K562 (cell line): ENCODE data around the gene CUL9. TPM values are rescaled to one million over a fixed set of nuclear protein-coding genes. Genes with fewer than 3 reads are reported as not detected.

ENCODE experiments used
- ARID1B ChIP-seq: fragments of 450-650 bp; IDR thresholded peaks from 2 replicates; pipeline ENCODE4 v1.6.1; 2016; ENCODE audit warnings: antibody characterized with exemption, mild to moderate bottlenecking, inconsistent platforms
- ATF1 ChIP-seq, 2 experiments: fragments of 450-650 bp in 1 of 2; IDR thresholded peaks; 2 replicates each; pipeline ENCODE4 v1.6.1; 2016; ENCODE audit warnings: missing compliant biosample characterization in 1 of 2, missing genetic modification characterization in 1 of 2
- BCOR ChIP-seq: fragments of 450-650 bp; IDR thresholded peaks from 2 replicates; pipeline ENCODE4 v1.6.1; 2016
- CBX1 ChIP-seq: sonication (generic); IDR thresholded peaks from 2 replicates; pipeline ENCODE4 v1.6.1; 2016; ENCODE audit warnings: antibody characterized with exemption, low read depth, mild to moderate bottlenecking
- CREB3L1 ChIP-seq: fragments of 450-650 bp; IDR thresholded peaks from 2 replicates; pipeline ENCODE4 v1.6.1; 2014; ENCODE audit warnings: low read depth, mild to moderate bottlenecking, moderate library complexity, borderline replicate concordance
- DDX20 ChIP-seq: fragments of 450-650 bp; IDR thresholded peaks from 2 replicates; pipeline ENCODE4 v1.6.1; 2016; ENCODE audit warnings: missing genetic modification characterization, low read depth, mild to moderate bottlenecking, missing compliant biosample characterization, moderate library complexity
- FIP1L1 ChIP-seq: fragments of 200-400 bp; formaldehyde crosslinking; IDR thresholded peaks from 2 replicates; pipeline ENCODE4 v1.6.1; 2018; ENCODE audit warnings: mild to moderate bottlenecking, low read depth, low read length; ENCODE audit not compliant: poor library complexity, severe bottlenecking
- GTF2A2 ChIP-seq: IDR thresholded peaks from 2 replicates; pipeline ENCODE4 v1.6.1; 2016; ENCODE audit warnings: mild to moderate bottlenecking, missing genetic modification characterization, missing compliant biosample characterization
- L3MBTL2 ChIP-seq: fragments of 450-650 bp; IDR thresholded peaks from 2 replicates; pipeline ENCODE4 v1.6.1; 2016; ENCODE audit warnings: mild to moderate bottlenecking, moderate library complexity
- MAFG ChIP-seq: fragments of 450-650 bp; conservative IDR thresholded peaks from 2 replicates; pipeline ENCODE4 v1.6.1; 2016; ENCODE audit warnings: missing genetic modification characterization, missing compliant biosample characterization
- NKRF ChIP-seq: fragments of 450-650 bp; IDR thresholded peaks from 2 replicates; pipeline ENCODE4 v1.6.1; 2016; ENCODE audit warnings: borderline replicate concordance
- SOX6 ChIP-seq: fragments of 450-650 bp; IDR thresholded peaks from 2 replicates; pipeline ENCODE4 v1.6.1; 2014; ENCODE audit warnings: mild to moderate bottlenecking
- SREBF2 ChIP-seq: sonication (generic); formaldehyde crosslinking; IDR thresholded peaks from 2 replicates; pipeline ENCODE4 v1.4.0; 2020; ENCODE audit warnings: mild to moderate bottlenecking, missing genetic modification reagents
- TGIF2 ChIP-seq: sonication (generic); formaldehyde crosslinking; IDR thresholded peaks from 2 replicates; pipeline ENCODE4 v1.8.1; 2022; ENCODE audit warnings: mild to moderate bottlenecking, missing genetic modification reagents, moderate library complexity
- THAP7 ChIP-seq: fragments of 250-450 bp; sonication (Bioruptor Pico); IDR thresholded peaks from 2 replicates; pipeline ENCODE4 v1.5.0; 2021
- THRB ChIP-seq: fragments of 450-650 bp; formaldehyde crosslinking; conservative IDR thresholded peaks from 2 replicates; pipeline ENCODE4 v1.4.0; 2022; ENCODE audit warnings: mild to moderate bottlenecking, missing genetic modification characterization
- ZBTB1 ChIP-seq: sonication (generic); formaldehyde crosslinking; IDR thresholded peaks from 2 replicates; pipeline ENCODE4 v1.8.1; 2023; ENCODE audit warnings: missing genetic modification reagents, low read depth, mild to moderate bottlenecking, borderline replicate concordance
- ZC3H11A ChIP-seq: IDR thresholded peaks from 2 replicates; pipeline ENCODE4 v1.6.1; 2012; ENCODE audit warnings: low read depth, low read length, improper control_type of control experiment
- ZNF12 ChIP-seq: sonication (generic); formaldehyde crosslinking; IDR thresholded peaks from 2 replicates; pipeline ENCODE4 v1.4.0; 2020; ENCODE audit warnings: mild to moderate bottlenecking, missing genetic modification reagents
- ZNF24 ChIP-seq: fragments of 450-650 bp; IDR thresholded peaks from 2 replicates; pipeline ENCODE4 v1.6.1; 2016
- ZNF431 ChIP-seq: sonication (generic); formaldehyde crosslinking; IDR thresholded peaks from 2 replicates; pipeline ENCODE4 v1.8.0; 2022; ENCODE audit warnings: mild to moderate bottlenecking, missing genetic modification reagents
- ZNF507 ChIP-seq: conservative IDR thresholded peaks from 2 replicates; pipeline ENCODE4 v1.6.1; 2017; ENCODE audit warnings: missing genetic modification characterization, missing compliant biosample characterization
- ZNF766 ChIP-seq: fragments of 200-800 bp; sonication (Bioruptor generic); conservative IDR thresholded peaks from 2 replicates; pipeline ENCODE4 v1.6.1; 2016; ENCODE audit warnings: missing genetic modification characterization, missing compliant biosample characterization
- ZSCAN29 ChIP-seq: fragments of 450-650 bp; IDR thresholded peaks from 2 replicates; pipeline ENCODE4 v1.6.1; 2017
- polyA plus RNA-seq, 8 experiments: library from polyadenylated mRNA; depleted of rRNA in 4 of 8; stranded (reverse) in 5 of 8; unstranded in 3 of 8; fragments of >200 nt; fragmentation: Nextera tagmentation in 2 of 8; fragmentation: Illumina TruSeq in 1 of 8; extraction: Ambion mirVana in 2 of 8; extraction: Trizol in 1 of 8; gene quantifications; 2 replicates each; pipeline versions ENCODE4 v1.2.1 to v1.2.3, GENCODE V29; 2011 to 2014; ENCODE audit warnings: inconsistent platforms in 1 of 8, missing spikeins in 1 of 8
- total RNA-seq, 7 experiments: library from RNA; depleted of rRNA in 6 of 7; stranded (reverse); fragments of >200 nt in 6 of 7; fragmentation: Illumina TruSeq in 2 of 7; extraction: Trizol in 2 of 7; gene quantifications; 2 replicates each; pipeline versions ENCODE4 v1.2.1 to v1.2.3, GENCODE V29; 2011 to 2021; ENCODE audit warnings: low replicate concordance in 1 of 7

CUL9 gene
- total and polyA plus RNA-seq, 9 of the 15 experiments (the other 6 are each of a cell fraction or from before 2014, with no cell fraction given), result 0.50 to 20.7 (median 6.6) TPM

GRCh38 chr6:43174263-43175112, 7.5 kb upstream of the CUL9 start (continued):
- TF ChIP-seq CREB3L1 (no peak), L3MBTL2 (0 out of 2 replicates have a peak, but pooled peaks have one; percentile 14), GTF2A2 (no peak), ZBTB1 (CRISPR knock-in tag) (no peak), SREBF2 (no peak), THRB (peak; percentile 15; the same call in 1 of the 2 replicates), ZNF24 (no peak), ZNF766 (CRISPR knock-in tag) (no peak), THAP7 (CRISPR knock-in tag) (no peak), ZSCAN29 (no peak), ZC3H11A (no peak), NKRF (peak; percentile 80; the same call in 1 of the 2 replicates), ZNF431 (CRISPR knock-in tag) (no peak), FIP1L1 (no peak), ZNF12 (CRISPR knock-in tag) (no peak), TGIF2 (CRISPR knock-in tag) (no peak), ARID1B (0 out of 2 replicates have a peak, but pooled peaks have one; percentile 8), DDX20 (tag) (no peak), BCOR (no peak), SOX6 (0 out of 2 replicates have a peak, but pooled peaks have one; percentile 21), CBX1 (no peak), MAFG (tag) (no peak), ATF1 (CRISPR knock-in tag; IDR thresholded peaks at IDR 0.05) (no peak), ATF1 (tag; IDR thresholded peaks at IDR 0.05) (peak; percentile 65), ZNF507 (no peak)
